Adrenal gland (tissue), 12 donors: ENCODE data around the gene COL8A1. TPM values are rescaled to one million over a fixed set of nuclear protein-coding genes. Genes with fewer than 3 reads are reported as not detected.

Experiments
- DNase-seq, 7 donors: peaks; one replicate each; pipeline ENCODE4 v3.0.0-alpha.2; 2019 to 2020
- H3K27ac ChIP-seq, 5 donors: fragments of 200-600 bp; sonication (generic) in 4 of 5; 1 replicate in 3 of 5; 2 replicates in 2 of 5; pipeline versions ENCODE4 v1.5.1 to v1.8.0; 2016 to 2020; ENCODE audit warnings: mild to moderate bottlenecking in 1 of 5
- H3K27me3 ChIP-seq: fragments of 200-600 bp; 2 replicates; pipeline ENCODE4 v1.8.0; 2021
- H3K36me3 ChIP-seq, 2 donors: fragments of 200-600 bp; replicated peaks in 1 of 2; 1 replicate in 1 of 2; 2 replicates in 1 of 2; pipeline versions ENCODE4 v1.5.1 to v1.8.0; 2018 to 2022
- H3K4me1 ChIP-seq, 2 donors: fragments of 200-600 bp; replicated peaks in 1 of 2; 1 replicate in 1 of 2; 2 replicates in 1 of 2; pipeline versions ENCODE4 v1.5.1 to v1.8.0; 2018 to 2021
- H3K4me3 ChIP-seq, 4 donors: fragments of 200-600 bp; sonication (generic) in 3 of 4; one replicate each; pipeline ENCODE4 v1.5.1; 2016 to 2018
- H3K9me3 ChIP-seq, 3 donors: fragments of 200-600 bp; sonication (generic) in 1 of 3; replicated peaks in 1 of 3; 1 replicate in 2 of 3; 2 replicates in 1 of 3; pipeline versions ENCODE4 v1.5.1 to v1.8.0; 2016 to 2021
- POLR2A ChIP-seq, 2 donors: fragments of 450-650 bp; IDR thresholded peaks; one replicate each; pipeline ENCODE4 v1.6.1; 2017; ENCODE audit warnings: antibody characterized with exemption in 2 of 2, mild to moderate bottlenecking in 2 of 2, moderate library complexity in 1 of 2
- WGBS, 4 donors: extraction: QIAGEN DNeasy Blood & Tissue Kit in 2 of 4; methylation state at CpG; one replicate each; pipeline versions ENCODE4 v1.1.5 to v1.1.7; 2013 to 2017; 5-methylcytosine and 5-hydroxymethylcytosine counted together
- intact Hi-C, 2 donors: fragments of 100-400 bp; cut with DNase I; formaldehyde crosslinking; loops; one replicate each; pipeline versions ENCODE4 v1.14.1 to v1.15.0; 2022 to 2023
- polyA plus RNA-seq, 3 donors: library from polyadenylated mRNA; stranded (reverse); fragments of 200-250 nt in 2 of 3; fragments of 350-450 nt in 1 of 3; fragmentation: Illumina TruSeq in 1 of 3; extraction: RNeasy Lipid Tissue Mini Kit (QIAGEN cat#74804) in 1 of 3; gene quantifications; one replicate each; pipeline ENCODE4 v1.2.3, GENCODE V29; 2013 to 2014
- total RNA-seq, 9 donors: library from RNA; depleted of rRNA in 4 of 9; stranded (reverse); fragments of >200 nt in 4 of 9; fragments of 120-200 nt in 1 of 9; fragmentation: NEBNext Ultra II Directional in 1 of 9; extraction: Animal tissue kit (Norgen Biotek cat#: 25700) in 1 of 9; gene quantifications; one replicate each; pipeline versions ENCODE4 v1.1.0 to v1.2.4, GENCODE V29; 2013 to 2023
- TF ChIP-seq, protein P1 (sequence below), 6 experiments: fragments of 450-650 bp in 4 of 6; fragments of 200-600 bp in 2 of 6; sonication (generic) in 1 of 6; IDR thresholded peaks; 1 replicate in 5 of 6; 2 replicates in 1 of 6; pipeline versions ENCODE4 v1.5.1 to v1.8.0; 2016 to 2021; ENCODE audit warnings: antibody characterized with exemption in 6 of 6, mild to moderate bottlenecking in 2 of 6, moderate library complexity in 1 of 6
- donor health status: healthy with polysubstance abuse.
- donor health status: Bipolar disorder and iron deficiency.
- donor health status: DM: yes; HTN: yes; CAD: no.
- donor health status: DM: no; HTN: no; CAD: no.
- donor health status: DM: no; HTN: no; CAD: no.
- donor health status: DM: yes; HTN: yes; CAD: no.

Gene COL8A1
- total and polyA plus RNA-seq, 12 donors: 0.94 to 59.2 (median 15.9) TPM

DNA sequence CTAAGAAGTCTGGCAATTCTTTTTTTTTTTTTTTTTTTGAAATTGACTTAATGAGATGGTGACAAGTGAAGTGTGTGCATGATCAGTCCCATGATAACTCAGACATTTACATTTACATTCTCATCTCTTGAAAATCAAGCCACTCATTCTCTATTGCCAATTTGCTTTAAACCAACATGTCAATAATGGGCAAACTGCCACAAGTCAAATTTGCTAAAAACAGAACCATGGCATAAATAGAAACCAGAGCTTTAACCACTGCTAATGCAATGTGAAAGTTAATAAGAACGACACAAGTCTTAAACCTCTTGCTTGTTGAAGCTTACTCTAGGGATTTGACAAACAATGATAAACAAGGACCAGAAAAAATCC lies 12.0 kb upstream of the COL8A1 start:
- intact Hi-C loops: no loop called here

DNA sequence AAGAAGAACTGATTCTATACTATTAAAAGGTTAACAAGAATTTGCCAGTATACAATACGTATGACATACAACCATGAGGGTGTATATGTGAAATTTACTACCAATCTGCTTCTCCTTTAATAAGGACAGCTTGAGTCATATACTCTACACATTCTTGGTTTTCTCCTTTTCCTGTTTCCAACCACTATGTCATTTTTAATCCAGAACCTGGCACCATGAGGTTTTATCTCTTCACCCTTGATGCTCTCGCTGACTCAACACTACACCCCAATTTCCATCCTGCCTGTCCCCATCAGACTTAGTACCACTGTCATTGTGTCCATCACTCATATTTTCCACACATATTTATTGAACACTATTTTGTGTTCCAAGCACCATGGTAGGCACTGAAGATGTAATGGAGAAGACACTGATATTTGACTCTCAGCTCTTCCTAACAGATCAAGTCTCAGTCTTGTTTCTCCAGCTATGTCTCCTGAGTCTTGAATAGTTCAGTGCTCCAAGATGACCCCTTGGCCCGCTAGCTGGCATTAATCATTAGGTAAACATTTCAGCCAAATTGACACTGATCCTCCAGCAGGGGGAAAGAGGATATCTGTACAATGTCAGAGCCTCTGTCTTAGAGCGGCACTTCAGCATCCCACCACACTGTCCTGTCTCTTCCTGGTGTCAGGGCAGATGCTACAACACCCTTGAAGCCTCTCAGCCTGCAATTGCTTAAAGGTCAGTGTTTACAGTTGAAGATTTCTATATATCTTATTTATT lies 11.2 kb upstream of the COL8A1 start:
- H3K9me3 ChIP-seq: no peaks in the 10 kb centered on the region
- no peak for DNase-seq
- no peaks in the 10 kb centered on the region for H3K36me3 ChIP-seq
- H3K27me3 ChIP-seq: no peaks in the 10 kb centered on the region
- H3K27ac ChIP-seq: no peak overlapping the region
- no peak overlapping the region for H3K4me3 ChIP-seq
- WGBS, 4 donors: 43 to 60% (median 57%) methylated on average over 4 of the region's 4 CpGs
- TF ChIP-seq, protein P1, sequence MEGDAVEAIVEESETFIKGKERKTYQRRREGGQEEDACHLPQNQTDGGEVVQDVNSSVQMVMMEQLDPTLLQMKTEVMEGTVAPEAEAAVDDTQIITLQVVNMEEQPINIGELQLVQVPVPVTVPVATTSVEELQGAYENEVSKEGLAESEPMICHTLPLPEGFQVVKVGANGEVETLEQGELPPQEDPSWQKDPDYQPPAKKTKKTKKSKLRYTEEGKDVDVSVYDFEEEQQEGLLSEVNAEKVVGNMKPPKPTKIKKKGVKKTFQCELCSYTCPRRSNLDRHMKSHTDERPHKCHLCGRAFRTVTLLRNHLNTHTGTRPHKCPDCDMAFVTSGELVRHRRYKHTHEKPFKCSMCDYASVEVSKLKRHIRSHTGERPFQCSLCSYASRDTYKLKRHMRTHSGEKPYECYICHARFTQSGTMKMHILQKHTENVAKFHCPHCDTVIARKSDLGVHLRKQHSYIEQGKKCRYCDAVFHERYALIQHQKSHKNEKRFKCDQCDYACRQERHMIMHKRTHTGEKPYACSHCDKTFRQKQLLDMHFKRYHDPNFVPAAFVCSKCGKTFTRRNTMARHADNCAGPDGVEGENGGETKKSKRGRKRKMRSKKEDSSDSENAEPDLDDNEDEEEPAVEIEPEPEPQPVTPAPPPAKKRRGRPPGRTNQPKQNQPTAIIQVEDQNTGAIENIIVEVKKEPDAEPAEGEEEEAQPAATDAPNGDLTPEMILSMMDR (IDR thresholded peaks at IDR 0.05): no peak
- TF ChIP-seq POLR2A (IDR thresholded peaks at IDR 0.05): no peak
- no peaks in the 10 kb centered on the region for H3K4me1 ChIP-seq
- intact Hi-C loops: no loop called here

More for the DNA sequence above, 12.0 kb upstream of the COL8A1 start:
- no peaks in the 10 kb centered on the region for H3K9me3 ChIP-seq
- H3K4me3 ChIP-seq: no peak overlapping the region
- DNase-seq: no peak
- no peaks in the 10 kb centered on the region for H3K4me1 ChIP-seq
- WGBS, 4 donors: 64 to 81% (median 75%) methylated on average over 1 of the region's 1 CpG
- H3K27ac ChIP-seq: no peak overlapping the region
- no peaks in the 10 kb centered on the region for H3K27me3 ChIP-seq
- H3K36me3 ChIP-seq: no peaks in the 10 kb centered on the region
- TF ChIP-seq POLR2A (IDR thresholded peaks at IDR 0.05): no peak
- TF ChIP-seq, protein P1 (IDR thresholded peaks at IDR 0.05): no peak

DNA sequence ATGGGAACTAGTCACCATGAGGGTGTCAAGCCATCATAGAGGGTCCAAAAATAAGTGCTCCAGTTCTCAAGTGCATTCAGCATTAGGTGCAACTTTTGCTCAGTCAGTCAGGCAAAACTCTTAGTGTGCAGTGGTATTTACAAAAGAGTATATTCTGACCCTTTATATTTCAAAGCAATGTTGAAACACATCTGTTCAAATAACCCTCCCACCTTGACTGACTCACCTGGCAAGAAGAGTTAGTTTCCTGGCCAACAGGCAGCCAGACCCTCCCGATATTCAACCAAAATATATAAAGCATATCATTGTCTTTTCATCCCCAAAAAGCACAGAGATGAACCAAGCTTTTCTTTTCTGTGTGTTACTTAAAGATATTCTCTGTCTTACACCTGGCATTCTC lies 7.6 kb upstream of the COL8A1 start:
- H3K4me1 ChIP-seq: no peaks in the 10 kb centered on the region
- no peak overlapping the region for H3K4me3 ChIP-seq
- H3K27me3 ChIP-seq: peaks cover 18% of the 10 kb centered on the region
- H3K36me3 ChIP-seq: no peaks in the 10 kb centered on the region
- WGBS, 4 donors: 57 to 82% (median 76%) methylated on average over 1 of the region's 1 CpG
- no peak overlapping the region for H3K27ac ChIP-seq
- no peaks in the 10 kb centered on the region for H3K9me3 ChIP-seq
- no peak for DNase-seq
- no peak for TF ChIP-seq POLR2A (IDR thresholded peaks at IDR 0.05)
- TF ChIP-seq, protein P1 (IDR thresholded peaks at IDR 0.05): no peak
- intact Hi-C loops: no loop called here

DNA sequence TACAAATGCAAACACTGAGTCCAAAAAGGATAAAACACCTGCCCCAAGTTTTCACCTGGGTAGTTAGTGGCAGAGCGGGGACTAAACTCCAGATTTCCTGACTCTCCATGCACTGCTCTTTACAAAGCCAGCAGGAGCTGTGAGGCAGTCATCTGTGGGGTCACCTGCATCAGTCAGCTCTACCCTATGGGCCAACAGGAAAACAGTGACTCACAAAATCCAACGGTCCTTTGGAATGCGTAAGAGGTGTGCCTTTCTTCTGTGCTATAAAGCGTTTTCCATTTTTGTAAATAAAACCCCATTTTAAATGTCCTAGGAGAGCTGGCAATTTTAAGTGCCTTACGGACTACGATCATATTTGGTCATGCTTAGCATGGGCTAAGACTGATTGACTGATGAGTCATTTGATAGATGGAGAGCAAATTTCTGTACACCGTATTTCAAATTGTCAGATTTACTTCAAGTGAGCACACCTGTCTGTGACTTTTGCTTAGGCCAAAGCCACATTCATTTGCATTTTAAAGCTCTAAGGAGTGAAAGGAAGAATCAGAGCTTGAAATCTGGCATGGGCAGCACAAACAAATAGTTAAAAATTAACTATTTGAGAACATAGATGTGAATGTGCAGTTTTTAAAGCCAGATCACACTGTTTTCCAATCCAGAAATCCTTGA lies 4.4 kb upstream of the COL8A1 start:
- H3K27me3 ChIP-seq: peaks cover 33% of the 10 kb centered on the region
- no peak overlapping the region for H3K27ac ChIP-seq
- intact Hi-C loops: no loop called here

More for the DNA sequence above, 4.4 kb upstream of the COL8A1 start:
- H3K9me3 ChIP-seq: no peaks in the 10 kb centered on the region
- no peak for TF ChIP-seq POLR2A (IDR thresholded peaks at IDR 0.05)
- TF ChIP-seq, protein P1 (IDR thresholded peaks at IDR 0.05): no peak
- H3K36me3 ChIP-seq: no peaks in the 10 kb centered on the region
- WGBS, 4 donors: 72 to 77% (median 73%) methylated on average over 7 of the region's 7 CpGs
- no peak for DNase-seq
- H3K4me3 ChIP-seq: no peak overlapping the region
- H3K4me1 ChIP-seq: peaks cover 0 to 17% of the 10 kb centered on the region in 2 donors
